ENCODE measurements around the gene SIMC1.

SIMC1 gene

DNA sequence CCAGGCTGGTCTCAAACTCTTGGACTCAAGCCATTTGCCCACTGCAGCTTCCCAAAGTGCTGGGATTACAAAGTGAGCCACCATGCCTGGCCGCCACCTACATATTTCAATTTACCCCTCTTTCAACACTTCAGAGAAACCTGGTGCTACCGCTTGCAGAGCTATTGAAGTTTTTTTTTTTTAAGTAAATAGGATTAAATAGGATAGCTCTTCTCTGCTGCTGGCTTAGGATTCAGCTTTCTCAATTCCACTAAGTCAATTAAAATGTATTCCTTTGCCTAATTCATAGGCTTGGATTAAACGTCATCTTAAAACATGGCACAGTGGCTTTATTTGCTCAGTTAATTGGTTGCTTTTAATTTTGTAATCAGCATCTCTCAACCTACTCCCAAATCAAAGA lies 82.4 kb downstream of the SIMC1 start:
- no peaks in the 10 kb centered on the region for H3K9me3 Mint-ChIP-seq
- H3K36me3 Mint-ChIP-seq (ENCODE audit: low read depth): peaks cover 27% of the 10 kb centered on the region
- H3K27me3 Mint-ChIP-seq: no peaks in the 10 kb centered on the region
- no peak overlapping the region for H3K4me3 Mint-ChIP-seq
- H3K4me1 Mint-ChIP-seq (ENCODE audit: low read depth): no peaks in the 10 kb centered on the region
- H3K27ac Mint-ChIP-seq: no peak overlapping the region

DNA sequence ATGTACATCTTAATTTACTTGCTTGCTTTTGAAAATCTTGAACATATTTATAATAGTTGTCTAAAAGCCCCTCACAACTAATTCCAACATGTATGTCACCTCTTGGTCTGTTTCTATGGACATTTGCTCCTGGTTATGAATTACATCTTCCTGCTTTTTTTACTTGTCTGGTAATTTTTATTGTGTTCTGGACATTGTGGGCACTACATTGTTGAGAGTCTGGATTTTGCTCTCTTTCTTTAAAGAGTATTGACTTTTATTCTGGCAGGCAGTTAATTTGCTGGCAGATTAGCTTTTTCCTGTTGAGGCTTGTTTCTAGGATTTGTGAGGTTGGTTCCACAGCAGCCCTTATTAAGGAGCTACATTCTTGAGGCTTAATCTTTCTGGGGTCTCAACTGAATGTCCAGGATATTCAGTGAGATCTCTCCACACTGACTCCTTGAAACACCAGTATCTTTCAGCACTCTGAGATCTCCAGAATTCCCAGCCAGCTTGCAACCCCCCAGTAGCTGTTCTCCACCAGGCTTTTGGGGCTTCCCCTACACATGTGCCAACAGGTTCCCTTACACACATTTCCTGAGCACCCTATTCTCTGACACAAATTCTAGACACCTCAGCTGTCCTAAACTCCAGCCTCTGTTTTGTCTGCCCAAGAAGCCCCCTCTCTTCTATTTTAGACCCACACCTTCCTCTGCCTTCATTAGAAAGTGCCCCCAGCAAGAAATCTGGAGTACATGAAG lies 96.0 kb downstream of the SIMC1 start:
- Mint-ChIP-seq H3K4me1 (ENCODE audit: low read depth) (no peaks in the 10 kb centered on the region), H3K9me3 (peaks cover 6% of the 10 kb centered on the region), H3K27ac (no peak overlapping the region), H3K27me3 (no peaks in the 10 kb centered on the region), H3K36me3 (ENCODE audit: low read depth) (peaks cover 49% of the 10 kb centered on the region), H3K4me3 (no peak overlapping the region)

DNA sequence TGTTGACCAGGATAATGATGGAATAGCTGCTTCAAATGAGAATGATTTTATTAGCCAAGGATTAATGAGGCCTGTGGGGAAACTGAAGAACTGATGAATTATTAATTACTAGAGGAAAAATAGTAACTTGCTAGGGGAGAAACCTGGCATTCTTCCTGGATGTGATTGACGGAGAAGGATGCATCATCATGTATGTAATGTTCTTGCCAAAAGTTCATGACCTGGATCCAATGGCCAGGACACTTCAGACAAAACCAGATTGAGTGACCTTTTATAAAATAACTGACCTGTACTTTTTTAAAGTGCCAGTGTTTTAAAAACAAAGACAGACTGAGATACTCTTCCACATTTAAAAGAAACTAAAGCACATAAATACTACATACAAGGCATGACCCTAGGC lies 99.7 kb downstream of the SIMC1 start:
- Mint-ChIP-seq H3K4me1 (ENCODE audit: low read depth) (no peaks in the 10 kb centered on the region), H3K27ac (no peak overlapping the region), H3K36me3 (ENCODE audit: low read depth) (peaks cover 41% of the 10 kb centered on the region), H3K9me3 (peaks cover 6% of the 10 kb centered on the region), H3K27me3 (no peaks in the 10 kb centered on the region), H3K4me3 (no peak overlapping the region)

DNA sequence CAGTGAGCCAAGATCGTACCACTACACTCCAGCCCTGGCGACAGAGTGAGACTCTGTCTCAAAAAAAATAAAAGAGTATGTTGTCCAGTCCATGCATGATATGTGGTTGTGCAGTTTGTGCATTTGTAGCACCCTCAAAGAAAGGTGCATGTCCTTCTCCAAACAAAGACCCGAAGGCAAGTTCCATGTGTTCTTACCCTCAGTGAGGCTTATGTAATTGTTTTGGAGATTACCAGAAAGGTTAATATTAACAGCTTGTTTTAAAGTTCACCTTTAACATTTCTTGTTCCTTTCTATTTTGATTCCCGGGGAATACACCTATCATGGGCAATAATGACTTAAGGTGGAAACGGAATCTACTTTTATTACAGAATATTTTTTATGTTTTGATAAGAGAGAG lies 101.1 kb downstream of the SIMC1 start:
- Mint-ChIP-seq H3K4me3 (no peak overlapping the region), H3K9me3 (no peaks in the 10 kb centered on the region), H3K27me3 (no peaks in the 10 kb centered on the region), H3K4me1 (ENCODE audit: low read depth) (no peaks in the 10 kb centered on the region), H3K27ac (no peak overlapping the region), H3K36me3 (ENCODE audit: low read depth) (peaks cover 32% of the 10 kb centered on the region)

DNA sequence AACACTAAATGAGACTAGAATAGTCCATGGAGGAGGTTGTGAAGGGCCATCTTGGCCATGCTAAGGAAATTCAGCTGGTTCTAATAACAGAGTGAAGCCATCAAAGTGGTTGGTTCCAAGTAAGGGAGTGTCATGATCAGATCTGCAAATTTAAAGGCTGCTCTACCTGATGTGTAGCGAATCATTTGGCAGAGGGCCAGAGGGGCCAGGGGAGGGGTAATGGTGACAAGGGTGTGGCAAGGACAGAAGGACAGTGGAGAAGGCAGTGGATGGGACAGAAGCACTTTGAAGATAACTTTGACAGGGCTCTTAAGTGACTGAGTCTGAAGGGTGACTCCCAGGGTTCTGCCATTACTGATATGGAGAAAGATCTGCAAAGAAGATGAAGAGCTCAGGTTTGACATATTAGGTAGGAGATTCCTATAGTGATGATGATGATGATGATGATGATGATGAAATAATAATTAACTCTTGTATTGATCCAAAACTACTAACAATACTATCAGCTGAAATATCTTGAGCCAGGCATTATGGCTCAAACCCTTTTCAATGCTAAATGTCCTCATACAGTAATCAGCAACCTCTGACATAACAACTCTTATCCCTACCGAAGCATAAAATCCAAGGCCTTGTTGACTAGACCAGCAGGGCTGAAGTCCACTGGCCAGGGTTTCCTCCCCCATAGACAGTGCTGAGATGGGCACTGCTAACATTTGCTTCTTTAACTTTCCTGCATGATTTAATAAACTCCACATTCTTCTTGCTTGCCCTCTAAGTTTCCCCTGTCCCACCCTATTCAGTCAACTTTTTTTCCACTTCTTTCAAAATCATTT lies 103.3 kb downstream of the SIMC1 start:
- no peaks in the 10 kb centered on the region for H3K9me3 Mint-ChIP-seq
- no peaks in the 10 kb centered on the region for H3K4me1 Mint-ChIP-seq (ENCODE audit: low read depth)
- peaks cover 25% of the 10 kb centered on the region for H3K36me3 Mint-ChIP-seq (ENCODE audit: low read depth)
- H3K27ac Mint-ChIP-seq: no peak overlapping the region
- H3K4me3 Mint-ChIP-seq: no peak overlapping the region
- no peaks in the 10 kb centered on the region for H3K27me3 Mint-ChIP-seq

DNA sequence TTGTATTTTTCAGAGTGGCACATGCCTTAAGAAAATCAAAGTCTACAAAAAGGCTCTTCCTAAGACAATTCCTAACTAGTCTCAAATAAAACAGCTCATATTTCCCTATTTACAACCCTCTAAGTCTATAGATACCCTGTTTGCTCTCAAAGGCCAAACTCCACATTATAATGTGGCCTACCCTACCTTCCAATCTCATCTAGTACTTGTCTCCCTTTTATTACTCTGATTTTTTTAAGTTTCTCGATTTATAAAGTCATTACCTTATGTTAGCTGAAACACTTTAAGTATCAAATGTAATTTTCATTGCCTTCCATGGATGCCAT lies 103.9 kb downstream of the SIMC1 start:
- Mint-ChIP-seq H3K36me3 (ENCODE audit: low read depth) (peaks cover 20% of the 10 kb centered on the region), H3K4me1 (ENCODE audit: low read depth) (no peaks in the 10 kb centered on the region), H3K4me3 (no peak overlapping the region), H3K27me3 (no peaks in the 10 kb centered on the region), H3K27ac (no peak overlapping the region), H3K9me3 (no peaks in the 10 kb centered on the region)

DNA sequence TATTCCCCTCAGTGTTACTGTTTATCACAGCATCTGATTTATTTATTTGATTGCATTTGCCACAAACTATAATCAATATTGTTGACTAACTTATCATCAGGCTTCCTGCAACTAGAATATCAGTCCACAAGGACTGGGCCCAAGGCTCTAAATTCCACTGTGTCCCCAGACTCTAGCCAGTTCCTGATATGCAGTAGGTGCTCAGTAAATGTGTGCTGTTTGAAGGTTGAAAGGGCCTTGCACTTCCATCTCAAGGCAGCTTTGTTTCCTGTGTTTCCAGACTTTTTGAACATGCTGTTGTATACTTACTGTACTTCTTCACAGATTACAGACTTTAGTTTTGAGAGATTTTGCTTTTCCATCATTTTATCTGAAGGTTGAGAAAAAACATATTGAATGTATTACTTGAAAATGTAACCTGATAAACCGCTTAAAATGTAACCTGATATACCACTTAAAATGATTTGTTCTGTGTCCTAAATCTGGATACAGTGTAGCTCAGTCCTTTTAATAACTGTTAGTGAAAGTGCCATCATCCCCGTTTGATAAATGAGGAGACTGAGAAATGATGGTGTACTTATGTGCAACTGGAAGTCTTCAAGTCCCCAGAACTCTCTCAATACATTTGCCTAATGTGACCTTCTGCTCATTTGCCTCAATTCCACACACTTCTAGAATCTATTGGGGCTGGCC lies 104.7 kb downstream of the SIMC1 start:
- Mint-ChIP-seq H3K36me3 (ENCODE audit: low read depth) (peaks cover 18% of the 10 kb centered on the region), H3K4me3 (no peak overlapping the region), H3K27me3 (no peaks in the 10 kb centered on the region), H3K4me1 (ENCODE audit: low read depth) (no peaks in the 10 kb centered on the region), H3K9me3 (no peaks in the 10 kb centered on the region), H3K27ac (no peak overlapping the region)

DNA sequence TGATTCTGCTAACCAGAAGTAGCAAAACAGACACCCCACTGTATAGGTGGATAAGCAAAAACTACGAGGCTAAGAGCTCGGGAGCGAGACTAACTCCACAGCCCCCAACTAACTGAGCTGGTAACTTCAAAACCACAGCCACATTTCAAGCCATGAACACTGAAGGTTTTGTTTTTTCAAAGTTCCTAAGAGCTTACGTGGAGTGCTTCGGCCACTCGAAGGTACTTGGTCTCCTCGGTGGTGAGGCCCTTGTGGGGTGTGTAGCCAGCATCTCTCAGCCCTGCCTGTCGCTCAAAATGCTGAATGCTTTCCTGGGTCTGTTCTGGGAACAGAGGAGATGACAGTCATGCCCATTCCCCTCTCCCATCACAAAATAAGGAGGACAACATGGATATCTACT lies 112.2 kb downstream of the SIMC1 start:
- Mint-ChIP-seq H3K27me3 (no peaks in the 10 kb centered on the region), H3K4me3 (no peak overlapping the region), H3K9me3 (no peaks in the 10 kb centered on the region), H3K27ac (peak overlapping the region; percentile 18), H3K4me1 (ENCODE audit: low read depth) (no peaks in the 10 kb centered on the region), H3K36me3 (ENCODE audit: low read depth) (peaks cover 53% of the 10 kb centered on the region)

DNA sequence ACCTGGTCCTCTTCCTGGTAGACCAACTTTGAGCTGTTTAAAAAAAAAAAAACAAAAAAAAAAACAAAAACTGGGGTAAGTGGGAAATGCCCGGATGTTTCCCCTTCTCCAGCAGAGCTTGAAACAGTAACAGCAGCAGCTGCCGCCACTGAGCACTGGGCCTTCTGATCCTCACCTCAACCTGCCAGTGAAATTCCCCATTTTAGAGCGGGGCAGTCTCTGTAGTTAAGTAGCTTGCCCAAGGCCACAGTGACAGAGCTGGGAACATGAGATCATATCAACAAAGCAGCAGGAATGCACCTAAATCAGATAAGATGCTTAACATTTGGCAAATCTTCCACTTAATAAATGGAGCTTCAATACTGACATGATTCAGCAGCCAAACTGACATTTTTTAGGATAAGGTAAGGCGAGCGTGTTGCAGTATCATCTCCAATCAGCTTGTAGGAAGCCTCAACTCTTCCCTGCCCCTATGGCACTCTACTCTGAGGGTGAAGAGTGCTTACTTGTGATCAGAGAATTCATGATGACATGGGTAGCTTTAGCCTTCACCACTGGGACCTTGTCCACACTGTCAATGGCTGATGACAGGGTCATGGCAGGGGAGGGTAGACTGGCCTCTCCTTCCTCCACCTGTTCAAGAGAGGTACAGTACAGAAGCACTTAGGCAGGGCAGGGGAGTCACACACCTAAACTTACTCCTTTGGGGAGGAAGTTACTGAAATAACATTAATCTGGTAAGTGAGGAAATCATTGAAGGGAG lies 114.1 kb downstream of the SIMC1 start:
- no peak overlapping the region for H3K27ac Mint-ChIP-seq
- H3K27me3 Mint-ChIP-seq: no peaks in the 10 kb centered on the region
- no peaks in the 10 kb centered on the region for H3K9me3 Mint-ChIP-seq
- no peak overlapping the region for H3K4me3 Mint-ChIP-seq
- H3K36me3 Mint-ChIP-seq (ENCODE audit: low read depth): peaks cover 51% of the 10 kb centered on the region
- H3K4me1 Mint-ChIP-seq (ENCODE audit: low read depth): peaks cover 2% of the 10 kb centered on the region

DNA sequence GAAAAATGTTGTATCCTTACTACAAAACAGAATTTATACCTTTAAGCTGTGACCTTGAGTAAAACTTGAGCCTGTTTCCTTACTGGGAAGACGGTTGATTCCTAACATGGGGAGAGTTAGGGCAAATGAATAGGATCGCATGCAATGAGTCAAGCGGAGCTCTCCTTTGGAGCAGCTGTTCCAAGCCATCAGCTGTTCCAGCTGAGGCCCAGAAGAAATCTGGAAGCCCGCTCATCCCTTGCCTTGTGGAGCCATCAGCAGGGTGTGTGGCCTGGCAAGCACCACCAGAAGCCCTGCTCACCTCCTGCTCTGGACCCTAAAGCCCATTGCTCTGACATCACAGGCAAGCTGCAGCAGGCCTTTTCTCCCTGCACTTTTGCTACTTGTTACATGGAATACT lies 115.3 kb downstream of the SIMC1 start:
- peaks cover 53% of the 10 kb centered on the region for H3K36me3 Mint-ChIP-seq (ENCODE audit: low read depth)
- H3K27ac Mint-ChIP-seq: no peak overlapping the region
- H3K4me1 Mint-ChIP-seq (ENCODE audit: low read depth): peaks cover 12% of the 10 kb centered on the region
- H3K9me3 Mint-ChIP-seq: no peaks in the 10 kb centered on the region
- H3K27me3 Mint-ChIP-seq: no peaks in the 10 kb centered on the region
- H3K4me3 Mint-ChIP-seq: no peak overlapping the region

DNA sequence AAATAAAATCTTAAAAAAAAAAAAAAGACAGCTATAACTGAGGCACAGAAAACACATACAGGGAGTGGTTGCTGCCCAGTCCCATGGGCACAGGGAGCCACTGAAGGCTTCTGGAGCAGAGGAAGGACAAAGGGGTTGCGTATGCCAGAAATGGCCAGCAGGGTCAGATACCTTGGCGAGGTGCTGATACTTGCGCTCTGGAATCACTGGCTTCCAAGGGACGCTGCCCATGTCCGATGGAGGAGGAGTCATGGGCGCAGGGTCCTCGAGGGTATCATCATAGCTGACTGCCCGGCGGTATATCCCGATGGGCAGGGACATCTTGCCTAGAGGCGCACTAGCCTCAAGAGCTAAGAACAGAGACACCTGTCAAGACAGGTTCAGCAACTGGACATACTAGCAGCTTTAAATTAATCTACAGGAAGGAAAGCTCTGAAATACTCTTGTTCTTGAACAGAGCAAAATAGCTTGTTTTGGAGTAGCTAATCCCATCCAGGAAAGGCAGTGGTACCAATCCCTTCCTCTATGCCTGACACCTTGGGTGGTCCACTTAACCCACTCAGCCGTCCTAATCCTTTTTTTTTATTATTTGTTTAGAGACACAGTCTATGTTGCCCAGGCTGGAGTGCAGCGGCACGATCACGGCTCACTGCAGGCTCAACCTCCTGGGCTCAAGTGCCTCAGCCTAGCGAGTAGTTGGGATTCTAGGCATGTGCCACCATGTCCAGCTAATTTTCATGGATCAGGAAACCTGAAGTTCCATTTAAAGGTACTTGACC lies 117.4 kb downstream of the SIMC1 start:
- Mint-ChIP-seq H3K36me3 (ENCODE audit: low read depth) (peaks cover 46% of the 10 kb centered on the region), H3K4me3 (no peak overlapping the region), H3K9me3 (no peaks in the 10 kb centered on the region), H3K27ac (no peak overlapping the region), H3K27me3 (no peaks in the 10 kb centered on the region), H3K4me1 (ENCODE audit: low read depth) (peaks cover 20% of the 10 kb centered on the region)

DNA sequence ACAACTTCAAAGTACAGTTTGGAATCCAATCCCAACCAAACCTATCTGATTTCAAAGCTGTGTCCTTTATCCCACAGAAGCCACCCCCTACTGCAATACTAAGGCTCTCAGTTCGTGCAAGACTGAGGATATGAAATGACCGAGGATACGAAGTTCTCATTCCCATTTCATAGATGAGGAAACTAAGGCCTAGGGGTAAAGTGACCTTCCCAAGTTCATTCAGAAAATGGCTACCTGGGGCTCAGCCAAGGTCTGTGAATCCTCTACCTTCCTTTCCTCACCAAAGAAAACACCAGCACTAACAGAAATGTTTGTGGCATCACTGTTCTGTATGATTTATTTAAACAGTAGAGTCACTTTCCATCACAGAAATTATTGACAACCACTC lies 117.9 kb downstream of the SIMC1 start:
- H3K4me3 Mint-ChIP-seq: no peak overlapping the region
- no peaks in the 10 kb centered on the region for H3K9me3 Mint-ChIP-seq
- no peaks in the 10 kb centered on the region for H3K27me3 Mint-ChIP-seq
- H3K27ac Mint-ChIP-seq: no peak overlapping the region
- peaks cover 20% of the 10 kb centered on the region for H3K4me1 Mint-ChIP-seq (ENCODE audit: low read depth)
- peaks cover 43% of the 10 kb centered on the region for H3K36me3 Mint-ChIP-seq (ENCODE audit: low read depth)

DNA sequence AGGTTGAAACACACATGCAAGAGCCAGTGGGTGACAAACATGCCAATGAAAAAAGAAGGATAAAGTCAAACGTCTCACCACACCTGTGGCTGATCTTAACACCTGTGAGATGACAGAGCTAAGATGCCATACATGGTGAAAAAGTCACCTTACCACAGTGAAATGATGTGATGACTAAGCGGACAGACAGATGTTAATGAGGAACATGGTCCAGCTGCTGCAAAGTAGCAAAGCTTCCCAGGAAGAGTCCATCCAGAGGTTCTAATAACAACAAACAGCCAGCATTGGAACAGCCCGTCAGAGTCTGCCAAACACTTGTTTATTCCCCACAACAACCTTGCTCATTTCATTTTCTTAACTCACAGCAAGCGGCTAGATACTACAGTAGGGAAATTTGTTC lies 121.4 kb downstream of the SIMC1 start:
- peak overlapping the region; percentile 80 for H3K4me3 Mint-ChIP-seq
- H3K4me1 Mint-ChIP-seq (ENCODE audit: low read depth): peaks cover 33% of the 10 kb centered on the region
- peaks cover 25% of the 10 kb centered on the region for H3K36me3 Mint-ChIP-seq (ENCODE audit: low read depth)
- H3K9me3 Mint-ChIP-seq: no peaks in the 10 kb centered on the region
- peak overlapping the region; percentile 59 for H3K27ac Mint-ChIP-seq
- no peaks in the 10 kb centered on the region for H3K27me3 Mint-ChIP-seq

DNA sequence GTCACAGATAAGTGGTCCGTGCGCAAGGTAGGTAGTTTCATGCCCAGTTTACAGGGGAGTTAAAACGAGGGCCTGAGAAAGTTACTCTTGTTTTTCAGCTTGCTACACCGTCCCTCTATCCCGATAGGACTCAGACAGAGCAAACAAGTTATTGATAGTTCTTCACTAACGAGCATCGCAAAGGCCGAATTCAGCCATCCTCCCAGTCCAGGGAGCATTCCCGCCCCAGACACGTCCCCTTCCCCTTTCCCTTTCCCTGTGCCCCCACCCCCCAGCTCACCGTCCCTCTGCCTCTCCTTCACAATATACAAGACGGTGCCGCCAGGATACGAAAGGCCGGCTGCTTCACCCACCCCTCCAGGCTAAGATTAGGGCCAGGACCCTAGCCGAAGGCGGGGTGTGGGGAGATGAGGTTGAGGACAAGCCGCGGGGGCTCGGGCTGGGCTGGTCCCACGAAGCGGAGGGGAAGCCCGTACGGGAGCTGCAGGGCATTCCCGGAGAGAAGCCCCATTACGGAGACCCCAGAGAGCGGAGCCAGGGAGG lies 122.7 kb downstream of the SIMC1 start:
- Mint-ChIP-seq H3K27ac (peak overlapping the region; percentile 97), H3K4me1 (ENCODE audit: low read depth) (peaks cover 33% of the 10 kb centered on the region), H3K27me3 (no peaks in the 10 kb centered on the region), H3K4me3 (peak overlapping the region; percentile 98), H3K9me3 (no peaks in the 10 kb centered on the region), H3K36me3 (ENCODE audit: low read depth) (peaks cover 19% of the 10 kb centered on the region)

Measured in stimulated activated naive CD8-positive, alpha-beta T cell treated with anti-CD3 and anti-CD28 coated beads, Interleukin-15, Interleukin-2, amounts not matched to agents 100 ng/mL and 50 ng/mL, for 24 hours (primary cell).